NB4 (cell line): ENCODE measurements around the gene NME4.

Experiments
- MYC ChIP-seq: IDR thresholded peaks from 2 replicates; pipeline ENCODE4 v1.6.1; 2011; ENCODE audit warnings: low read depth, low read length
- POLR2A ChIP-seq: IDR thresholded peaks from 2 replicates; pipeline ENCODE4 v1.6.1; 2011; ENCODE audit warnings: mild to moderate bottlenecking; ENCODE audit not compliant: insufficient read length; ENCODE audit errors: extremely low read depth
- TF ChIP-seq, protein P1 (sequence below): IDR thresholded peaks from one replicate; pipeline ENCODE4 v1.5.1; 2012; ENCODE audit warnings: low read depth, low read length
- TF ChIP-seq, protein P2 (sequence below): IDR thresholded peaks from 2 replicates; pipeline ENCODE4 v1.6.1; 2011; ENCODE audit warnings: low read depth, low read length

- TF ChIP-seq POLR2A = no peak
- TF ChIP-seq, protein P1, sequence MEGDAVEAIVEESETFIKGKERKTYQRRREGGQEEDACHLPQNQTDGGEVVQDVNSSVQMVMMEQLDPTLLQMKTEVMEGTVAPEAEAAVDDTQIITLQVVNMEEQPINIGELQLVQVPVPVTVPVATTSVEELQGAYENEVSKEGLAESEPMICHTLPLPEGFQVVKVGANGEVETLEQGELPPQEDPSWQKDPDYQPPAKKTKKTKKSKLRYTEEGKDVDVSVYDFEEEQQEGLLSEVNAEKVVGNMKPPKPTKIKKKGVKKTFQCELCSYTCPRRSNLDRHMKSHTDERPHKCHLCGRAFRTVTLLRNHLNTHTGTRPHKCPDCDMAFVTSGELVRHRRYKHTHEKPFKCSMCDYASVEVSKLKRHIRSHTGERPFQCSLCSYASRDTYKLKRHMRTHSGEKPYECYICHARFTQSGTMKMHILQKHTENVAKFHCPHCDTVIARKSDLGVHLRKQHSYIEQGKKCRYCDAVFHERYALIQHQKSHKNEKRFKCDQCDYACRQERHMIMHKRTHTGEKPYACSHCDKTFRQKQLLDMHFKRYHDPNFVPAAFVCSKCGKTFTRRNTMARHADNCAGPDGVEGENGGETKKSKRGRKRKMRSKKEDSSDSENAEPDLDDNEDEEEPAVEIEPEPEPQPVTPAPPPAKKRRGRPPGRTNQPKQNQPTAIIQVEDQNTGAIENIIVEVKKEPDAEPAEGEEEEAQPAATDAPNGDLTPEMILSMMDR = no peak
- no peak for TF ChIP-seq MYC
- TF ChIP-seq, protein P2, sequence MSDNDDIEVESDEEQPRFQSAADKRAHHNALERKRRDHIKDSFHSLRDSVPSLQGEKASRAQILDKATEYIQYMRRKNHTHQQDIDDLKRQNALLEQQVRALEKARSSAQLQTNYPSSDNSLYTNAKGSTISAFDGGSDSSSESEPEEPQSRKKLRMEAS = no peak
Measured at GRCh38 chr16:368388-369158, 28.4 kb upstream of the NME4 start.
